ENCODE data around the gene CFAP298.

DNA sequence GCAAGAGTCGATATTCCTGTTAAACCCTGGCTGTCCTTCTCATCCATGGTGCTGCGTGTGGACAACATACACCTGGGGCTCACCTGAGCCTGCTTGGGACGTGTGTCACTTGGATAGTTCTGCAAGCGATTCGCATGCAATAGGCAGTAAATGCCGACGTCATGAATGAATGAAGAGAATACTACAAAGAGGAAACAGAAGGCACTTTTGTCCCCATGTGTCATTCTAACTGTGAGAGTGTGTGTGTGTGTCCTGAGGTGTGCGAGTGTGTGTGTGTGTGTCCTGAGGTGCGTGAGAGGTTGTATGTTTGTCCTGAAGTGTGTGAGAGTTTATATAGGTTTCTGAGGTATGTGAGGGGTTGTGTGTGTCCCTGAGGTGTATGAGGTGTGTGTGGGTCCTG, 26.2 kb downstream of the CFAP298 start:
- no peak for TF ChIP-seq NCOA2 (CRISPR knock-in tag; IDR thresholded peaks at IDR 0.05)
- no peak for TF ChIP-seq ZNF263 (CRISPR knock-in tag; IDR thresholded peaks at IDR 0.05)
- no peak for TF ChIP-seq POLR2AphosphoS5 (IDR thresholded peaks at IDR 0.05; ENCODE audit: low read depth, low read length)
- TF ChIP-seq, protein P1, sequence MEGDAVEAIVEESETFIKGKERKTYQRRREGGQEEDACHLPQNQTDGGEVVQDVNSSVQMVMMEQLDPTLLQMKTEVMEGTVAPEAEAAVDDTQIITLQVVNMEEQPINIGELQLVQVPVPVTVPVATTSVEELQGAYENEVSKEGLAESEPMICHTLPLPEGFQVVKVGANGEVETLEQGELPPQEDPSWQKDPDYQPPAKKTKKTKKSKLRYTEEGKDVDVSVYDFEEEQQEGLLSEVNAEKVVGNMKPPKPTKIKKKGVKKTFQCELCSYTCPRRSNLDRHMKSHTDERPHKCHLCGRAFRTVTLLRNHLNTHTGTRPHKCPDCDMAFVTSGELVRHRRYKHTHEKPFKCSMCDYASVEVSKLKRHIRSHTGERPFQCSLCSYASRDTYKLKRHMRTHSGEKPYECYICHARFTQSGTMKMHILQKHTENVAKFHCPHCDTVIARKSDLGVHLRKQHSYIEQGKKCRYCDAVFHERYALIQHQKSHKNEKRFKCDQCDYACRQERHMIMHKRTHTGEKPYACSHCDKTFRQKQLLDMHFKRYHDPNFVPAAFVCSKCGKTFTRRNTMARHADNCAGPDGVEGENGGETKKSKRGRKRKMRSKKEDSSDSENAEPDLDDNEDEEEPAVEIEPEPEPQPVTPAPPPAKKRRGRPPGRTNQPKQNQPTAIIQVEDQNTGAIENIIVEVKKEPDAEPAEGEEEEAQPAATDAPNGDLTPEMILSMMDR (CRISPR knock-in tag; IDR thresholded peaks at IDR 0.05), result no peak
- TF ChIP-seq, protein P2, sequence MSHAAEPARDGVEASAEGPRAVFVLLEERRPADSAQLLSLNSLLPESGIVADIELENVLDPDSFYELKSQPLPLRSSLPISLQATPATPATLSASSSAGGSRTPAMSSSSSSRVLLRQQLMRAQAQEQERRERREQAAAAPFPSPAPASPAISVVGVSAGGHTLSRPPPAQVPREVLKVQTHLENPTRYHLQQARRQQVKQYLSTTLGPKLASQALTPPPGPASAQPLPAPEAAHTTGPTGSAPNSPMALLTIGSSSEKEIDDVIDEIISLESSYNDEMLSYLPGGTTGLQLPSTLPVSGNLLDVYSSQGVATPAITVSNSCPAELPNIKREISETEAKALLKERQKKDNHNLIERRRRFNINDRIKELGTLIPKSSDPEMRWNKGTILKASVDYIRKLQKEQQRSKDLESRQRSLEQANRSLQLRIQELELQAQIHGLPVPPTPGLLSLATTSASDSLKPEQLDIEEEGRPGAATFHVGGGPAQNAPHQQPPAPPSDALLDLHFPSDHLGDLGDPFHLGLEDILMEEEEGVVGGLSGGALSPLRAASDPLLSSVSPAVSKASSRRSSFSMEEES (CRISPR knock-in tag; IDR thresholded peaks at IDR 0.05), result no peak
- no peak for TF ChIP-seq MYNN (CRISPR knock-in tag; IDR thresholded peaks at IDR 0.05; ENCODE audit: low read depth)
- no peak for TF ChIP-seq SP4 (CRISPR knock-in tag; IDR thresholded peaks at IDR 0.05)
- TF ChIP-seq, protein P3, sequence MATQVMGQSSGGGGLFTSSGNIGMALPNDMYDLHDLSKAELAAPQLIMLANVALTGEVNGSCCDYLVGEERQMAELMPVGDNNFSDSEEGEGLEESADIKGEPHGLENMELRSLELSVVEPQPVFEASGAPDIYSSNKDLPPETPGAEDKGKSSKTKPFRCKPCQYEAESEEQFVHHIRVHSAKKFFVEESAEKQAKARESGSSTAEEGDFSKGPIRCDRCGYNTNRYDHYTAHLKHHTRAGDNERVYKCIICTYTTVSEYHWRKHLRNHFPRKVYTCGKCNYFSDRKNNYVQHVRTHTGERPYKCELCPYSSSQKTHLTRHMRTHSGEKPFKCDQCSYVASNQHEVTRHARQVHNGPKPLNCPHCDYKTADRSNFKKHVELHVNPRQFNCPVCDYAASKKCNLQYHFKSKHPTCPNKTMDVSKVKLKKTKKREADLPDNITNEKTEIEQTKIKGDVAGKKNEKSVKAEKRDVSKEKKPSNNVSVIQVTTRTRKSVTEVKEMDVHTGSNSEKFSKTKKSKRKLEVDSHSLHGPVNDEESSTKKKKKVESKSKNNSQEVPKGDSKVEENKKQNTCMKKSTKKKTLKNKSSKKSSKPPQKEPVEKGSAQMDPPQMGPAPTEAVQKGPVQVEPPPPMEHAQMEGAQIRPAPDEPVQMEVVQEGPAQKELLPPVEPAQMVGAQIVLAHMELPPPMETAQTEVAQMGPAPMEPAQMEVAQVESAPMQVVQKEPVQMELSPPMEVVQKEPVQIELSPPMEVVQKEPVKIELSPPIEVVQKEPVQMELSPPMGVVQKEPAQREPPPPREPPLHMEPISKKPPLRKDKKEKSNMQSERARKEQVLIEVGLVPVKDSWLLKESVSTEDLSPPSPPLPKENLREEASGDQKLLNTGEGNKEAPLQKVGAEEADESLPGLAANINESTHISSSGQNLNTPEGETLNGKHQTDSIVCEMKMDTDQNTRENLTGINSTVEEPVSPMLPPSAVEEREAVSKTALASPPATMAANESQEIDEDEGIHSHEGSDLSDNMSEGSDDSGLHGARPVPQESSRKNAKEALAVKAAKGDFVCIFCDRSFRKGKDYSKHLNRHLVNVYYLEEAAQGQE (IDR thresholded peaks at IDR 0.05; ENCODE audit: borderline replicate concordance in 1 of 2, low read depth in 1 of 2, low read length in 2 of 2), result no peak
- TF ChIP-seq TARDBP (CRISPR knock-in tag; IDR thresholded peaks at IDR 0.05), result no peak
- TF ChIP-seq ZNF543 (CRISPR knock-in tag; IDR thresholded peaks at IDR 0.05), result no peak

All from HepG2 (cell line).